ENCODE results near the gene NR6A1.

GRCh38 chr9:124790801-124791505 is 19.8 kb upstream of the NR6A1 start:
- TF ChIP-seq YY1 (IDR thresholded peaks at IDR 0.05; ENCODE audit: insufficient read depth, insufficient read length) (no peak), ZNF274 (IDR thresholded peaks at IDR 0.05; ENCODE audit: low read depth, low read length) (no peak), SUZ12 (IDR thresholded peaks at IDR 0.05; ENCODE audit: extremely low read depth, insufficient read depth, insufficient read length) (no peak)
